Stimulated activated naive CD8-positive, alpha-beta T cell treated with anti-CD3 and anti-CD28 coated beads, Interleukin-15, Interleukin-2, amounts not matched to agents 100 ng/mL and 50 ng/mL, for 24 hours (primary cell): ENCODE results near the gene FGD2.

ENCODE experiments used
- H3K27ac Mint-ChIP-seq: one replicate; pipeline ENCODE4 v1.8.0; 2021; ENCODE audit warnings: mild to moderate bottlenecking, mixed read lengths
- H3K27me3 Mint-ChIP-seq: one replicate; pipeline ENCODE4 v1.8.0; 2021; ENCODE audit warnings: mixed read lengths
- H3K36me3 Mint-ChIP-seq: one replicate; pipeline ENCODE4 v1.8.0; 2021; ENCODE audit warnings: low read depth, mixed read lengths
- H3K4me1 Mint-ChIP-seq: one replicate; pipeline ENCODE4 v1.8.0; 2021; ENCODE audit warnings: low read depth, mixed read lengths
- H3K4me3 Mint-ChIP-seq: one replicate; pipeline ENCODE4 v1.8.0; 2021; ENCODE audit warnings: mild to moderate bottlenecking, mixed read lengths
- H3K9me3 Mint-ChIP-seq: one replicate; pipeline ENCODE4 v1.8.0; 2021; ENCODE audit warnings: mixed read lengths

FGD2 gene

GRCh38 chr6:36967757-36968156, 37.7 kb upstream of the FGD2 start:
- peaks cover 24% of the 10 kb centered on the region for H3K4me1 Mint-ChIP-seq
- H3K4me3 Mint-ChIP-seq = no peak overlapping the region
- H3K27me3 Mint-ChIP-seq = no peaks in the 10 kb centered on the region
- peaks cover 41% of the 10 kb centered on the region for H3K36me3 Mint-ChIP-seq
- no peak overlapping the region for H3K27ac Mint-ChIP-seq
- H3K9me3 Mint-ChIP-seq = no peaks in the 10 kb centered on the region

- Mint-ChIP-seq H3K9me3 (no peaks in the 10 kb centered on the region), H3K27ac (no peak overlapping the region), H3K27me3 (no peaks in the 10 kb centered on the region), H3K36me3 (peaks cover 48% of the 10 kb centered on the region), H3K4me1 (peaks cover 17% of the 10 kb centered on the region), H3K4me3 (no peak overlapping the region)
Measured at GRCh38 chr6:36968266-36968977, 37.0 kb upstream of the FGD2 start.

GRCh38 chr6:36969240-36969691, 36.2 kb upstream of the FGD2 start:
- Mint-ChIP-seq H3K27me3 (no peaks in the 10 kb centered on the region), H3K9me3 (no peaks in the 10 kb centered on the region), H3K27ac (no peak overlapping the region), H3K4me3 (no peak overlapping the region), H3K4me1 (peaks cover 8% of the 10 kb centered on the region), H3K36me3 (peaks cover 56% of the 10 kb centered on the region)

- Mint-ChIP-seq H3K4me3 (no peak overlapping the region), H3K4me1 (no peaks in the 10 kb centered on the region), H3K27ac (peak overlapping the region; percentile 2), H3K9me3 (no peaks in the 10 kb centered on the region), H3K27me3 (no peaks in the 10 kb centered on the region), H3K36me3 (peaks cover 66% of the 10 kb centered on the region)
Measured at GRCh38 chr6:36969988-36970891, 35.2 kb upstream of the FGD2 start.

- Mint-ChIP-seq H3K9me3 (no peaks in the 10 kb centered on the region), H3K4me1 (no peaks in the 10 kb centered on the region), H3K27ac (no peak overlapping the region), H3K27me3 (no peaks in the 10 kb centered on the region), H3K36me3 (peaks cover 75% of the 10 kb centered on the region), H3K4me3 (no peak overlapping the region)
Measured at GRCh38 chr6:36970892-36971842, 34.3 kb upstream of the FGD2 start.

- H3K9me3 Mint-ChIP-seq = no peaks in the 10 kb centered on the region
- no peaks in the 10 kb centered on the region for H3K27me3 Mint-ChIP-seq
- H3K4me1 Mint-ChIP-seq = no peaks in the 10 kb centered on the region
- H3K4me3 Mint-ChIP-seq = no peak overlapping the region
- H3K36me3 Mint-ChIP-seq = peaks cover 79% of the 10 kb centered on the region
- H3K27ac Mint-ChIP-seq = no peak overlapping the region
Measured at GRCh38 chr6:36971921-36972673, 33.4 kb upstream of the FGD2 start.

GRCh38 chr6:36973190-36973589, 32.3 kb upstream of the FGD2 start:
- no peaks in the 10 kb centered on the region for H3K9me3 Mint-ChIP-seq
- no peaks in the 10 kb centered on the region for H3K4me1 Mint-ChIP-seq
- peaks cover 79% of the 10 kb centered on the region for H3K36me3 Mint-ChIP-seq
- H3K4me3 Mint-ChIP-seq = no peak overlapping the region
- no peak overlapping the region for H3K27ac Mint-ChIP-seq
- no peaks in the 10 kb centered on the region for H3K27me3 Mint-ChIP-seq

GRCh38 chr6:36973647-36974046, 31.8 kb upstream of the FGD2 start:
- H3K27ac Mint-ChIP-seq = no peak overlapping the region
- no peaks in the 10 kb centered on the region for H3K4me1 Mint-ChIP-seq
- no peaks in the 10 kb centered on the region for H3K27me3 Mint-ChIP-seq
- H3K9me3 Mint-ChIP-seq = no peaks in the 10 kb centered on the region
- H3K36me3 Mint-ChIP-seq = peaks cover 79% of the 10 kb centered on the region
- H3K4me3 Mint-ChIP-seq = no peak overlapping the region

GRCh38 chr6:36975231-36976006, 30.0 kb upstream of the FGD2 start:
- Mint-ChIP-seq H3K27ac (peak overlapping the region; percentile 31), H3K27me3 (no peaks in the 10 kb centered on the region), H3K36me3 (peaks cover 80% of the 10 kb centered on the region), H3K4me1 (peaks cover 9% of the 10 kb centered on the region), H3K4me3 (no peak overlapping the region), H3K9me3 (no peaks in the 10 kb centered on the region)

- H3K27ac Mint-ChIP-seq = no peak overlapping the region
- no peaks in the 10 kb centered on the region for H3K27me3 Mint-ChIP-seq
- H3K4me1 Mint-ChIP-seq = peaks cover 14% of the 10 kb centered on the region
- no peak overlapping the region for H3K4me3 Mint-ChIP-seq
- no peaks in the 10 kb centered on the region for H3K9me3 Mint-ChIP-seq
- peaks cover 83% of the 10 kb centered on the region for H3K36me3 Mint-ChIP-seq
Measured at GRCh38 chr6:36976007-36976264, 29.5 kb upstream of the FGD2 start.

- no peaks in the 10 kb centered on the region for H3K9me3 Mint-ChIP-seq
- H3K27ac Mint-ChIP-seq = no peak overlapping the region
- H3K4me1 Mint-ChIP-seq = peaks cover 16% of the 10 kb centered on the region
- H3K27me3 Mint-ChIP-seq = no peaks in the 10 kb centered on the region
- H3K4me3 Mint-ChIP-seq = no peak overlapping the region
- H3K36me3 Mint-ChIP-seq = peaks cover 81% of the 10 kb centered on the region
Measured at GRCh38 chr6:36976509-36976908, 28.9 kb upstream of the FGD2 start.

GRCh38 chr6:36976931-36977330, 28.5 kb upstream of the FGD2 start:
- no peaks in the 10 kb centered on the region for H3K9me3 Mint-ChIP-seq

GRCh38 chr6:36977470-36977941, 27.9 kb upstream of the FGD2 start:
- Mint-ChIP-seq H3K4me3 (no peak overlapping the region), H3K9me3 (no peaks in the 10 kb centered on the region), H3K27me3 (no peaks in the 10 kb centered on the region), H3K27ac (no peak overlapping the region), H3K4me1 (peaks cover 23% of the 10 kb centered on the region), H3K36me3 (peaks cover 77% of the 10 kb centered on the region)

More at GRCh38 chr6:36976931-36977330, 28.5 kb upstream of the FGD2 start:
- Mint-ChIP-seq H3K27ac (no peak overlapping the region), H3K4me1 (peaks cover 20% of the 10 kb centered on the region), H3K36me3 (peaks cover 81% of the 10 kb centered on the region), H3K27me3 (no peaks in the 10 kb centered on the region), H3K4me3 (no peak overlapping the region)
